WTC11 (cell line): ENCODE results near the gene PABPN1. TPM values are rescaled to one million over a fixed set of nuclear protein-coding genes. Genes with fewer than 3 reads are reported as not detected.

Source experiments
- ATAC-seq: fragments of 200-7000 bp; cut with Tn5 transposase; 2 replicates; pipeline ENCODE4 v1.10.0; 2021; ENCODE audit warnings: mild to moderate bottlenecking, moderate library complexity
- CTCF ChIA-PET: fragments of 300-600 bp; sonication (Branson Sonifier 250); formaldehyde crosslinking; loops from one replicate; lab custom pipeline; 2021; ENCODE audit warnings: antibody characterized with exemption; lab: Charles Lee
- POLR2A ChIA-PET: fragments of 350-600 bp; sonication (Branson Sonifier 250); formaldehyde crosslinking; loops from one replicate; lab custom pipeline; 2021; ENCODE audit warnings: antibody characterized with exemption; lab: Charles Lee
- DNase-seq: peaks from one replicate; pipeline ENCODE4 v3.0.0; 2021; ENCODE audit warnings: low spot score
- H3K27ac Mint-ChIP-seq: 2 replicates; pipeline ENCODE4 v1.8.0; 2021; ENCODE audit warnings: mixed read lengths
- H3K27me3 Mint-ChIP-seq: 2 replicates; pipeline ENCODE4 v1.8.0; 2021; ENCODE audit warnings: low read depth, mild to moderate bottlenecking, moderate library complexity, mixed read lengths
- H3K36me3 Mint-ChIP-seq: 2 replicates; pipeline ENCODE4 v1.8.0; 2021; ENCODE audit warnings: mixed read lengths
- H3K4me1 Mint-ChIP-seq: 2 replicates; pipeline ENCODE4 v1.8.0; 2022; ENCODE audit warnings: mixed read lengths
- H3K4me3 Mint-ChIP-seq: 2 replicates; pipeline ENCODE4 v1.8.0; 2021; ENCODE audit warnings: mild to moderate bottlenecking, moderate library complexity, mixed read lengths
- H3K9me3 Mint-ChIP-seq: 2 replicates; pipeline ENCODE4 v1.8.0; 2021; ENCODE audit warnings: mixed read lengths
- ATF3 ChIP-seq: sonication (generic); formaldehyde crosslinking; conservative IDR thresholded peaks from 2 replicates; pipeline ENCODE4 v1.8.1; 2022; ENCODE audit warnings: mild to moderate bottlenecking, missing genetic modification reagents
- CDX4 ChIP-seq: fragments of 250-450 bp; sonication (Bioruptor Pico); IDR thresholded peaks from 2 replicates; pipeline ENCODE4 v1.9.0; 2021; ENCODE audit warnings: moderate library complexity, mild to moderate bottlenecking, inconsistent platforms, borderline replicate concordance
- CREM ChIP-seq: sonication (generic); formaldehyde crosslinking; IDR thresholded peaks from 2 replicates; pipeline ENCODE4 v1.8.1; 2022; ENCODE audit warnings: mild to moderate bottlenecking, missing genetic modification reagents, moderate library complexity
- E2F5 ChIP-seq: sonication (generic); formaldehyde crosslinking; IDR thresholded peaks from 2 replicates; pipeline ENCODE4 v1.8.1; 2022; ENCODE audit warnings: mild to moderate bottlenecking, moderate library complexity, missing genetic modification reagents
- FOXK1 ChIP-seq: sonication (generic); formaldehyde crosslinking; IDR thresholded peaks from 2 replicates; pipeline ENCODE4 v1.8.0; 2022; ENCODE audit warnings: mild to moderate bottlenecking, moderate library complexity, missing genetic modification reagents
- HMGXB4 ChIP-seq: sonication (generic); formaldehyde crosslinking; IDR thresholded peaks from 2 replicates; pipeline ENCODE4 v1.8.1; 2023; ENCODE audit warnings: mild to moderate bottlenecking, moderate library complexity, missing genetic modification reagents
- NFATC4 ChIP-seq: fragments of 250-450 bp; sonication (Bioruptor Pico); IDR thresholded peaks from 2 replicates; pipeline ENCODE4 v1.9.0; 2021; ENCODE audit warnings: mild to moderate bottlenecking
- PRRX2 ChIP-seq: fragments of 250-450 bp; sonication (Bioruptor Pico); IDR thresholded peaks from 2 replicates; pipeline ENCODE4 v1.8.0; 2021; ENCODE audit warnings: mild to moderate bottlenecking
- STAT6 ChIP-seq: sonication (generic); formaldehyde crosslinking; conservative IDR thresholded peaks from 2 replicates; pipeline ENCODE4 v1.8.1; 2023; ENCODE audit warnings: mild to moderate bottlenecking, low read depth, missing genetic modification reagents, moderate library complexity
- TP53 ChIP-seq: sonication (generic); formaldehyde crosslinking; IDR thresholded peaks from 2 replicates; pipeline ENCODE4 v1.8.1; 2023; ENCODE audit warnings: mild to moderate bottlenecking, missing genetic modification reagents
- ZNF138 ChIP-seq: sonication (generic); formaldehyde crosslinking; conservative IDR thresholded peaks from 2 replicates; pipeline ENCODE4 v1.8.1; 2022; ENCODE audit warnings: mild to moderate bottlenecking, moderate library complexity, missing genetic modification reagents
- ZSCAN18 ChIP-seq: fragments of 250-450 bp; sonication (Bioruptor Pico); IDR thresholded peaks from 2 replicates; pipeline ENCODE4 v2.1.2; 2022; ENCODE audit warnings: mild to moderate bottlenecking, moderate library complexity
- total RNA-seq: library from RNA; stranded (reverse); gene quantifications from 3 replicates; pipeline ENCODE4 v1.2.3, GENCODE V29; 2021
- TF ChIP-seq, protein P1 (sequence below): fragments of 250-450 bp; sonication (Bioruptor Pico); conservative IDR thresholded peaks from 2 replicates; pipeline ENCODE4 v1.9.0; 2021; ENCODE audit warnings: mild to moderate bottlenecking
- TF ChIP-seq, protein P2 (sequence below): sonication (generic); formaldehyde crosslinking; IDR thresholded peaks from 2 replicates; pipeline ENCODE4 v1.8.0; 2022; ENCODE audit warnings: missing genetic modification reagents

Gene PABPN1
- total RNA-seq, 1 experiment from 2014 or later = 321 TPM

DNA sequence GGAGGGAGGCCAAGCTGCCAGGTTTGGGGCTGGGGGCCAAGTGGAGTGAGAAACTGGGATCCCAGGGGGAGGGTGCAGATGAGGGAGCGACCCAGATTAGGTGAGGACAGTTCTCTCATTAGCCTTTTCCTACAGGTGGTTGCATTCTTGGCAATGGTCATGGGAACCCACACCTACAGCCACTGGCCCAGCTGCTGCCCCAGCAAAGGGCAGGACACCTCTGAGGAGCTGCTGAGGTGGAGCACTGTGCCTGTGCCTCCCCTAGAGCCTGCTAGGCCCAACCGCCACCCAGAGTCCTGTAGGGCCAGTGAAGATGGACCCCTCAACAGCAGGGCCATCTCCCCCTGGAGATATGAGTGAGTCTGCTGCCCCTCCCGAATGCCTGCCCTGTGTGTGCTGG lies 51.8 kb downstream of the PABPN1 start:
- peaks cover 66% of the 10 kb centered on the region for H3K27me3 Mint-ChIP-seq
- no peak for DNase-seq
- no peak overlapping the region for H3K4me3 Mint-ChIP-seq
- CTCF ChIA-PET = interaction anchor here (1.0 kb wide), 1 partner anchor 25 kb away, joined by 3 read pairs; no protein-coding TSS in a partner anchor
- no peaks in the 10 kb centered on the region for H3K9me3 Mint-ChIP-seq
- H3K4me1 Mint-ChIP-seq = peaks cover 7% of the 10 kb centered on the region
- no peaks in the 10 kb centered on the region for H3K36me3 Mint-ChIP-seq
- no peak for ATAC-seq
- TF ChIP-seq ZSCAN18 (no peak), CREM (CRISPR knock-in tag) (no peak), NFATC4 (CRISPR knock-in tag) (no peak), CDX4 (no peak), PRRX2 (CRISPR knock-in tag) (no peak), ATF3 (CRISPR knock-in tag) (no peak), ZNF138 (no peak), TP53 (CRISPR knock-in tag) (no peak), STAT6 (no peak), FOXK1 (CRISPR knock-in tag) (no peak), E2F5 (CRISPR knock-in tag) (no peak), HMGXB4 (CRISPR knock-in tag) (no peak)
- TF ChIP-seq, protein P1, sequence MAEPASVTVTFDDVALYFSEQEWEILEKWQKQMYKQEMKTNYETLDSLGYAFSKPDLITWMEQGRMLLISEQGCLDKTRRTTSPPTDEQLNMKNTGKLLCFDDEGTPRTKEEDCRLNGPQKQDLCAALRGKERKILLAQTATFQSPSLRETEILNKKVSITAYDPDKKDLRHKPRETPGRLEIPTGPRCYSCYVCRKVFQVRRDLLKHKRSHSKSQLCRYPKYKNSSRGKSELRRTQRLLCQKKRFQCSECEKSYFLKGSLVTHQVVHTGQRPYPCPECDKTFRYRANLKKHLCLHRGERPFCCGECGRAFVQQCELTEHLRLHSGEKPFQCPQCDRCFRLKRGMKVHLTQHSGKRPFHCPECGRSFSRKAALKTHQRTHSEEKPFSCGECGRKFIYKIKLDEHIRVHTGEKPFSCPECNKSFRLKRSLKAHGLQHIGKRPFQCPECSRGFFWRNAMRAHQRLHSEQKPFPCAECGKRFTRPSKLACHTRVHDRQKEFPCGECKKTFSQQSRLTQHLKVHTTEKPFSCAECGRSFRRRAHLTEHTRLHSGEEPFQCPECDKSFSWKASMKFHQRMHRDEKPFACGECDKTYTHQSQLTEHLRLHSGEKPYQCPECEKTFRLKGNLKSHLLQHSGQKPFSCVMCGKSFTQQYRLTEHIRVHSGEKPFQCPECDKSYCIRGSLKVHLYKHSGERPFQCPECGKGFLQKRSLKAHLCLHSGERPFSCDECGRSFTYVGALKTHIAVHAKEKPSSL (CRISPR knock-in tag) = no peak
- TF ChIP-seq, protein P2, sequence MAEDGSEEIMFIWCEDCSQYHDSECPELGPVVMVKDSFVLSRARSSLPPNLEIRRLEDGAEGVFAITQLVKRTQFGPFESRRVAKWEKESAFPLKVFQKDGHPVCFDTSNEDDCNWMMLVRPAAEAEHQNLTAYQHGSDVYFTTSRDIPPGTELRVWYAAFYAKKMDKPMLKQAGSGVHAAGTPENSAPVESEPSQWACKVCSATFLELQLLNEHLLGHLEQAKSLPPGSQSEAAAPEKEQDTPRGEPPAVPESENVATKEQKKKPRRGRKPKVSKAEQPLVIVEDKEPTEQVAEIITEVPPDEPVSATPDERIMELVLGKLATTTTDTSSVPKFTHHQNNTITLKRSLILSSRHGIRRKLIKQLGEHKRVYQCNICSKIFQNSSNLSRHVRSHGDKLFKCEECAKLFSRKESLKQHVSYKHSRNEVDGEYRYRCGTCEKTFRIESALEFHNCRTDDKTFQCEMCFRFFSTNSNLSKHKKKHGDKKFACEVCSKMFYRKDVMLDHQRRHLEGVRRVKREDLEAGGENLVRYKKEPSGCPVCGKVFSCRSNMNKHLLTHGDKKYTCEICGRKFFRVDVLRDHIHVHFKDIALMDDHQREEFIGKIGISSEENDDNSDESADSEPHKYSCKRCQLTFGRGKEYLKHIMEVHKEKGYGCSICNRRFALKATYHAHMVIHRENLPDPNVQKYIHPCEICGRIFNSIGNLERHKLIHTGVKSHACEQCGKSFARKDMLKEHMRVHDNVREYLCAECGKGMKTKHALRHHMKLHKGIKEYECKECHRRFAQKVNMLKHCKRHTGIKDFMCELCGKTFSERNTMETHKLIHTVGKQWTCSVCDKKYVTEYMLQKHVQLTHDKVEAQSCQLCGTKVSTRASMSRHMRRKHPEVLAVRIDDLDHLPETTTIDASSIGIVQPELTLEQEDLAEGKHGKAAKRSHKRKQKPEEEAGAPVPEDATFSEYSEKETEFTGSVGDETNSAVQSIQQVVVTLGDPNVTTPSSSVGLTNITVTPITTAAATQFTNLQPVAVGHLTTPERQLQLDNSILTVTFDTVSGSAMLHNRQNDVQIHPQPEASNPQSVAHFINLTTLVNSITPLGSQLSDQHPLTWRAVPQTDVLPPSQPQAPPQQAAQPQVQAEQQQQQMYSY = no peak
- H3K27ac Mint-ChIP-seq = no peak overlapping the region
- POLR2A ChIA-PET = no interaction called here

Other genes with a start within 250 kb of the PABPN1 start
- 196 to 229 TPM (median 204 TPM) in 3 replicates for gene ACIN1, start 226.3 kb upstream of the PABPN1 start, total RNA-seq
- gene C14orf119, start 226.0 kb upstream of the PABPN1 start, total RNA-seq = 67.8 to 81.3 TPM (median 71.3 TPM) in 3 replicates
- 0.07 to 0.11 TPM in 2 of 3 replicates, not detected in the other for gene CIROP, start 216.5 kb upstream of the PABPN1 start, total RNA-seq
- not detected in 3 replicates for gene CEBPE, start 202.2 kb upstream of the PABPN1 start, total RNA-seq
- gene SLC7A8, start 137.8 kb upstream of the PABPN1 start, total RNA-seq = 200 to 207 TPM (median 201 TPM) in 3 replicates
- gene RNF212B, start 83.5 kb upstream of the PABPN1 start, total RNA-seq = 0.27 to 0.55 TPM (median 0.46 TPM) in 3 replicates
- 9.4 to 10.7 TPM (median 10.1 TPM) in 3 replicates for gene HOMEZ, start 35.3 kb upstream of the PABPN1 start, total RNA-seq
- gene PPP1R3E, start 18.6 kb upstream of the PABPN1 start, total RNA-seq = 4.1 to 7.4 TPM (median 5.9 TPM) in 3 replicates
- 15.5 to 18.2 TPM (median 16.9 TPM) in 3 replicates for gene BCL2L2, start 14.6 kb upstream of the PABPN1 start, total RNA-seq
- 42.3 to 52.4 TPM (median 51.4 TPM) in 3 replicates for gene SLC22A17, start 31.4 kb downstream of the PABPN1 start, total RNA-seq
- gene EFS, start 43.7 kb downstream of the PABPN1 start, total RNA-seq = 35.3 to 47.4 TPM (median 43.5 TPM) in 3 replicates
- 0.24 TPM in 1 of 3 replicates, not detected in the others for gene IL25, start 51.4 kb downstream of the PABPN1 start, total RNA-seq
- 0.24 to 0.41 TPM (median 0.39 TPM) in 3 replicates for gene CMTM5, start 55.6 kb downstream of the PABPN1 start, total RNA-seq
- gene MYH6, start 86.8 kb downstream of the PABPN1 start, total RNA-seq = 0.09 to 0.14 TPM (median 0.09 TPM) in 3 replicates
- gene MYH7, start 114.2 kb downstream of the PABPN1 start, total RNA-seq = 0.02 TPM in 1 of 3 replicates, not detected in the others
- 37.4 to 45.5 TPM (median 43.3 TPM) in 3 replicates for gene NGDN, start 148.2 kb downstream of the PABPN1 start, total RNA-seq
- 16.4 to 26.2 TPM (median 25.7 TPM) in 3 replicates for gene ZFHX2, start 230.3 kb downstream of the PABPN1 start, total RNA-seq
- gene THTPA, start 234.8 kb downstream of the PABPN1 start, total RNA-seq = 20.0 to 26.2 TPM (median 25.4 TPM) in 3 replicates
- 108 to 122 TPM (median 115 TPM) in 3 replicates for gene AP1G2, start 246.3 kb downstream of the PABPN1 start, total RNA-seq